ENCODE results near the gene EEF1G.
A peak's percentile ranks its signal among the peaks of the same experiment; 100 is the strongest.

EEF1G gene

GRCh38 chr11:62602141-62603071 lies 28.7 kb upstream of the EEF1G start:
- Histone ChIP-seq H3K4me1 (ENCODE audit: control insufficient read depth, insufficient read depth, low read length) (peaks cover 26% of the 10 kb centered on the region), H3K27ac (ENCODE audit: low read depth, low read length) (peak overlapping the region; percentile 45; the same call in 1 of the 2 replicates), H3K27me3 (ENCODE audit: control insufficient read depth, insufficient read depth, low read length) (peaks cover 18% of the 10 kb centered on the region), H3K9ac (ENCODE audit: low read length) (peak overlapping the region; percentile 82), H3K36me3 (ENCODE audit: control insufficient read depth, insufficient read depth, low read length) (peaks cover 15% of the 10 kb centered on the region), H3K4me3 (ENCODE audit: low read depth, low read length) (peak overlapping the region; percentile 86), H3K9me3 (ENCODE audit: control insufficient read depth, insufficient read depth, low read depth, low read length) (no peaks in the 10 kb centered on the region)

- Histone ChIP-seq H3K9me3 (ENCODE audit: control insufficient read depth, insufficient read depth, low read depth, low read length) (no peaks in the 10 kb centered on the region), H3K4me1 (ENCODE audit: control insufficient read depth, insufficient read depth, low read length) (peaks cover 23% of the 10 kb centered on the region), H3K4me3 (ENCODE audit: low read depth, low read length) (peak within 1 kb of the TSS; percentile 86), H3K36me3 (ENCODE audit: control insufficient read depth, insufficient read depth, low read length) (peaks cover 21% of the 10 kb centered on the region), H3K9ac (ENCODE audit: low read length) (peak within 1 kb of the TSS; percentile 97), H3K27ac (ENCODE audit: low read depth, low read length) (peak within 1 kb of the TSS; percentile 96), H3K27me3 (ENCODE audit: control insufficient read depth, insufficient read depth, low read length) (peaks cover 18% of the 10 kb centered on the region)
These were observed 27.9 kb upstream of the EEF1G start, which contains the start of gene MTA2 for GRCh38 chr11:62601372-62602140. TSS of gene MTA2 (minus strand) at chr11:62601865. CDS start at chr11:62601450, 415 bp downstream.

DNA sequence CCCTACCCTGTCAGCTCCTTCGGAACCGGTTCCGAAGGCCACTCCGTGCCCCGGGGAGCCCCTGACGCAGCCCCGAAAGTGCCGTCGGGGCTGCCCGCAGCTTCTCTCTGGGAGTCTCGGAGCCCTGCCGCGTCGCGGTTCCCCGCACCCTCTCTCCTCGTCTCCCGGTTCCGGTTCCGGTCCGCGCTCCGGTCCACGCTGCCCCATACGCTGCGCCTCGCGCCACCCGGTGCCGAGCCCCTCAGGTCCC lies 27.4 kb upstream of the EEF1G start:
- Histone ChIP-seq H3K27ac (ENCODE audit: low read depth, low read length) (peak overlapping the region; percentile 96), H3K4me3 (ENCODE audit: low read depth, low read length) (peak overlapping the region; percentile 86), H3K9ac (ENCODE audit: low read length) (peak overlapping the region; percentile 97), H3K9me3 (ENCODE audit: control insufficient read depth, insufficient read depth, low read depth, low read length) (no peaks in the 10 kb centered on the region), H3K4me1 (ENCODE audit: control insufficient read depth, insufficient read depth, low read length) (peaks cover 23% of the 10 kb centered on the region), H3K36me3 (ENCODE audit: control insufficient read depth, insufficient read depth, low read length) (peaks cover 26% of the 10 kb centered on the region), H3K27me3 (ENCODE audit: control insufficient read depth, insufficient read depth, low read length) (peaks cover 18% of the 10 kb centered on the region)

GRCh38 chr11:62600367-62601121 lies 26.9 kb upstream of the EEF1G start:
- peak overlapping the region; percentile 86 for H3K4me3 ChIP-seq (ENCODE audit: low read depth, low read length)
- H3K4me1 ChIP-seq (ENCODE audit: control insufficient read depth, insufficient read depth, low read length): peaks cover 23% of the 10 kb centered on the region
- H3K27me3 ChIP-seq (ENCODE audit: control insufficient read depth, insufficient read depth, low read length): peaks cover 18% of the 10 kb centered on the region
- peak overlapping the region; percentile 97 for H3K9ac ChIP-seq (ENCODE audit: low read length)
- peak overlapping the region; percentile 96; the same call in 1 of the 2 replicates for H3K27ac ChIP-seq (ENCODE audit: low read depth, low read length)
- no peaks in the 10 kb centered on the region for H3K9me3 ChIP-seq (ENCODE audit: control insufficient read depth, insufficient read depth, low read depth, low read length)
- H3K36me3 ChIP-seq (ENCODE audit: control insufficient read depth, insufficient read depth, low read length): peaks cover 31% of the 10 kb centered on the region

GRCh38 chr11:62599901-62600300 lies 26.2 kb upstream of the EEF1G start:
- Histone ChIP-seq H3K27ac (ENCODE audit: low read depth, low read length) (no peak overlapping the region), H3K36me3 (ENCODE audit: control insufficient read depth, insufficient read depth, low read length) (peaks cover 38% of the 10 kb centered on the region), H3K4me3 (ENCODE audit: low read depth, low read length) (peak overlapping the region; percentile 86), H3K9me3 (ENCODE audit: control insufficient read depth, insufficient read depth, low read depth, low read length) (no peaks in the 10 kb centered on the region), H3K9ac (ENCODE audit: low read length) (peak overlapping the region; percentile 97), H3K4me1 (ENCODE audit: control insufficient read depth, insufficient read depth, low read length) (peaks cover 20% of the 10 kb centered on the region), H3K27me3 (ENCODE audit: control insufficient read depth, insufficient read depth, low read length) (peaks cover 18% of the 10 kb centered on the region)

- Histone ChIP-seq H3K27ac (ENCODE audit: low read depth, low read length) (no peak overlapping the region), H3K27me3 (ENCODE audit: control insufficient read depth, insufficient read depth, low read length) (peaks cover 18% of the 10 kb centered on the region), H3K9ac (ENCODE audit: low read length) (no peak overlapping the region), H3K9me3 (ENCODE audit: control insufficient read depth, insufficient read depth, low read depth, low read length) (no peaks in the 10 kb centered on the region), H3K36me3 (ENCODE audit: control insufficient read depth, insufficient read depth, low read length) (peaks cover 44% of the 10 kb centered on the region), H3K4me1 (ENCODE audit: control insufficient read depth, insufficient read depth, low read length) (peaks cover 18% of the 10 kb centered on the region), H3K4me3 (ENCODE audit: low read depth, low read length) (peak overlapping the region; percentile 13)
These were observed 25.5 kb upstream of the EEF1G start for GRCh38 chr11:62599069-62599696.

DNA sequence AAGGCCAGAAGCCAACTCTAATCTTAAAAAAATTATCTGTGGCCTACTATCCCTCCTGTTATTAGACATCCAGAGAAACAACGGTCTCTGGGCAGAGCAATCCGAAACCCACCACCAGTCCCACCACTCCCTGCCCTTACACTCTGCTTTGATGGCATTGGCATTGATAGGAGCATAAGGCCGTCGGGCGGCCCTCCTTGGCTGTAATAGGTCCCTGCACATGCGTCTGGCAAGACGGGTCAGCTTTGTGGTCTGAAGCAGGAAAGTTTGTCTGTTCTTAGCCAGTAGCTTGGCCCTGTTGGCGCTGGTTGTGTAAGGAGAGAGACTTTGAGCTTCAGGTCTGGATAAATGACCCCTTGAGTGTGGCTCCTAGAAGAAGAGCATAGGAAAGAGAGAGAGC lies 21.4 kb upstream of the EEF1G start:
- peaks cover 54% of the 10 kb centered on the region for H3K36me3 ChIP-seq (ENCODE audit: control insufficient read depth, insufficient read depth, low read length)
- no peaks in the 10 kb centered on the region for H3K27me3 ChIP-seq (ENCODE audit: control insufficient read depth, insufficient read depth, low read length)
- H3K4me1 ChIP-seq (ENCODE audit: control insufficient read depth, insufficient read depth, low read length): peaks cover 16% of the 10 kb centered on the region
- no peak overlapping the region for H3K9ac ChIP-seq (ENCODE audit: low read length)
- no peaks in the 10 kb centered on the region for H3K9me3 ChIP-seq (ENCODE audit: control insufficient read depth, insufficient read depth, low read depth, low read length)
- H3K27ac ChIP-seq (ENCODE audit: low read depth, low read length): no peak overlapping the region
- no peak overlapping the region for H3K4me3 ChIP-seq (ENCODE audit: low read depth, low read length)

DNA sequence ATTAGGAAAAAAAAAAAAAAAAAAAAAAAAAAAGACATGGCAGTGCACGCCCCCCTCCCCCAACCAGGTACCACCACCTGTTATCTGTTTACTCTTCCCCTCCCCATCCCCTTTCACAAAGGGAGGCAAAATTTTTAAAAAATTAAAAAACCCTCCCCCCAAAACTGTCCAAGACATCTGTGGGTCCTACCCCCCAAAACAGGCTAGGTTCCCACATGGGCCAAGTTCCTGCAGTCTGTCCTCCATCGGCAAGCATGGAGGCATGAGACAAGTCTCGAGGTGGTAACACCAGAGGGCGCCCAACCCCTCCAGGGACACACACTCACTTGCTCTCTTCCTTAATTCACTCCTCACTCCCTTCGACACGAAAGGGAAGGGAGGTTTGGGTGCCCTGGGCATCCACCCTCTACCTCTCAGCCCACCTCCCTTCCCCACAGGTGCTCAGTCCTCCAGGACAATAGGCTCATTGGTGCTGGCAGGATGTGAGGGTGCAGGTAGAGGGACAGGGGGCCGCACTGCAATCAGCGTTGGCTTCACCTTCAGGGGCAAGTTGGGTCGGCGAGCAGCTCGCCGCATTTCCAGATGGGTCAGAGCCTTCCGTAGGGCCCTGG lies 19.8 kb upstream of the EEF1G start:
- no peaks in the 10 kb centered on the region for H3K9me3 ChIP-seq (ENCODE audit: control insufficient read depth, insufficient read depth, low read depth, low read length)
- H3K4me1 ChIP-seq (ENCODE audit: control insufficient read depth, insufficient read depth, low read length): peaks cover 7% of the 10 kb centered on the region
- no peak overlapping the region for H3K27ac ChIP-seq (ENCODE audit: low read depth, low read length)
- no peak overlapping the region for H3K4me3 ChIP-seq (ENCODE audit: low read depth, low read length)
- no peaks in the 10 kb centered on the region for H3K27me3 ChIP-seq (ENCODE audit: control insufficient read depth, insufficient read depth, low read length)
- no peak overlapping the region for H3K9ac ChIP-seq (ENCODE audit: low read length)
- H3K36me3 ChIP-seq (ENCODE audit: control insufficient read depth, insufficient read depth, low read length): peaks cover 54% of the 10 kb centered on the region

DNA sequence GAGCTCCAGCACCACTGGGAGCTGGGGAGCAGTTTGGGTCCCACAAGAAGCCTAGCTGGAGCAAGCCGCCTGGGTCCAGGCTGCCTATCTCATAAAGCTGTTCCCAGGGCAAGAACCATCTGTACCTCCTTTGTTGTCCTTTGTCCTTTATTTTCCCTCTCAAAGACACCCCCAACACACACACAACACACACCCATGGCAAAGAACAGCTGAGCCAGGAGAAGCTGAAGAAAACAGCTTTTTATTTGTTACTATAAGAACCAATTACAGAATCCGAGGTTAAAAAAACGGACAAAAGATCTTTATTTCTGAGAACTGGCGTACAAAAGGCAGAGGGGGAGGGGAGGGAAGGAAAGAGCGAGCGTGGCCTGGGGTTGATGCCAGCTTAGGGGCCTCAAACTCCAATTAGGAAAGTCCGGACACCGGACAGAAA lies 19.3 kb upstream of the EEF1G start:
- H3K4me1 ChIP-seq (ENCODE audit: control insufficient read depth, insufficient read depth, low read length): peaks cover 7% of the 10 kb centered on the region
- no peaks in the 10 kb centered on the region for H3K9me3 ChIP-seq (ENCODE audit: control insufficient read depth, insufficient read depth, low read depth, low read length)
- no peak overlapping the region for H3K9ac ChIP-seq (ENCODE audit: low read length)
- H3K4me3 ChIP-seq (ENCODE audit: low read depth, low read length): no peak overlapping the region
- H3K36me3 ChIP-seq (ENCODE audit: control insufficient read depth, insufficient read depth, low read length): peaks cover 53% of the 10 kb centered on the region
- H3K27me3 ChIP-seq (ENCODE audit: control insufficient read depth, insufficient read depth, low read length): no peaks in the 10 kb centered on the region
- H3K27ac ChIP-seq (ENCODE audit: low read depth, low read length): no peak overlapping the region

- peak overlapping the region; percentile 63 for H3K4me3 ChIP-seq (ENCODE audit: low read depth, low read length)
- peak overlapping the region; percentile 81 for H3K9ac ChIP-seq (ENCODE audit: low read length)
- peak overlapping the region; percentile 71; the same call in 1 of the 2 replicates for H3K27ac ChIP-seq (ENCODE audit: low read depth, low read length)
- peaks cover 53% of the 10 kb centered on the region for H3K36me3 ChIP-seq (ENCODE audit: control insufficient read depth, insufficient read depth, low read length)
- no peaks in the 10 kb centered on the region for H3K9me3 ChIP-seq (ENCODE audit: control insufficient read depth, insufficient read depth, low read depth, low read length)
- no peaks in the 10 kb centered on the region for H3K27me3 ChIP-seq (ENCODE audit: control insufficient read depth, insufficient read depth, low read length)
- peaks cover 7% of the 10 kb centered on the region for H3K4me1 ChIP-seq (ENCODE audit: control insufficient read depth, insufficient read depth, low read length)
These were observed 18.6 kb upstream of the EEF1G start for GRCh38 chr11:62592146-62592815.

Data from HUES6 (cell line).